Activated CD8-positive, alpha-beta memory T cell treated with anti-CD3 and anti-CD28 coated beads, Interleukin-2, amount 10 ng/mL, durations not matched to agents 7 days and 5 days (primary cell): ENCODE data around the gene TTC1. TPM values are rescaled to one million over a fixed set of nuclear protein-coding genes. Genes with fewer than 3 reads are reported as not detected.
"Not testable (repeated sequence)": the region's sequence is repeated elsewhere in the genome, so short reads cannot be mapped to it uniquely, and the experiment has no call there.

Experiments
- ATAC-seq: fragments of 150-1000 bp; cut with Tn5 transposase; one replicate; pipeline ENCODE4 v1.10.0; 2021; ENCODE audit warnings: moderate library complexity
- CTCF ChIA-PET: fragments of 350-600 bp; sonication (Branson Sonifier 250); formaldehyde crosslinking; loops from one replicate; lab custom pipeline; 2021; ENCODE audit warnings: antibody characterized with exemption; lab: Charles Lee
- DNase-seq: peaks from one replicate; pipeline ENCODE4 v3.0.0-alpha.2; 2020
- H3K27ac Mint-ChIP-seq: one replicate; pipeline ENCODE4 v1.8.0; 2021; ENCODE audit warnings: mild to moderate bottlenecking, mixed read lengths
- H3K27me3 Mint-ChIP-seq: one replicate; pipeline ENCODE4 v1.8.0; 2021; ENCODE audit warnings: mixed read lengths
- H3K36me3 Mint-ChIP-seq: one replicate; pipeline ENCODE4 v1.8.0; 2021; ENCODE audit warnings: mild to moderate bottlenecking, mixed read lengths
- H3K4me1 Mint-ChIP-seq: one replicate; pipeline ENCODE4 v1.8.0; 2021; ENCODE audit warnings: mixed read lengths
- H3K4me3 Mint-ChIP-seq: one replicate; pipeline ENCODE4 v1.8.0; 2021; ENCODE audit warnings: mild to moderate bottlenecking, moderate library complexity, mixed read lengths
- H3K9me3 Mint-ChIP-seq: one replicate; pipeline ENCODE4 v1.8.0; 2022; ENCODE audit warnings: low read depth, mixed read lengths
- total RNA-seq, 2 experiments: library from RNA; stranded (reverse); gene quantifications; one replicate each; pipeline ENCODE4 v1.2.3, GENCODE V29; 2021

TTC1 gene
- total RNA-seq, 2 experiments from 2014 or later, result 39.3 to 54.5 TPM

DNA sequence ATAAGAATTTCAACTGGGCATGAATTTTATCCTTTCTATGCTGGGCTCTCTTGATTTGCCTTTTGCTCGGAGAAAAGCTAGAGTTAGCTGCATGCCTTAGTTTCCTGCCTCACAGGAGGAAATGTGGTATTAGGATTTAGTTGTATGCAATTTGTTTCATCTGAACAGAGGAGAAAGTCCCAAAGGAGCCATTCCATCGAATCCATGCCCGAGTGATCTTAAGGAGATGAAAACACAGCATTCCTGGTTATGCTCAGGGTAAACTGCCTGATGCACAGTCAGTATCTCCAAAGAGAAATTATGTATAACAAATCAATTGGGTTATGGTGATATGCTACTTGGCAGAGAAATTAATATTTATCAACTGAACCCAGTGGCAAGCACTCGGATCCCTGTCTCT is 51.1 kb downstream of the TTC1 start:
- Mint-ChIP-seq H3K36me3 (peaks cover 20% of the 10 kb centered on the region), H3K4me1 (no peaks in the 10 kb centered on the region), H3K27me3 (no peaks in the 10 kb centered on the region), H3K4me3 (no peak overlapping the region), H3K9me3 (no peaks in the 10 kb centered on the region), H3K27ac (no peak overlapping the region)
- CTCF ChIA-PET, result no interaction called here
- ATAC-seq, result no peak
- DNase-seq, result no peak

DNA sequence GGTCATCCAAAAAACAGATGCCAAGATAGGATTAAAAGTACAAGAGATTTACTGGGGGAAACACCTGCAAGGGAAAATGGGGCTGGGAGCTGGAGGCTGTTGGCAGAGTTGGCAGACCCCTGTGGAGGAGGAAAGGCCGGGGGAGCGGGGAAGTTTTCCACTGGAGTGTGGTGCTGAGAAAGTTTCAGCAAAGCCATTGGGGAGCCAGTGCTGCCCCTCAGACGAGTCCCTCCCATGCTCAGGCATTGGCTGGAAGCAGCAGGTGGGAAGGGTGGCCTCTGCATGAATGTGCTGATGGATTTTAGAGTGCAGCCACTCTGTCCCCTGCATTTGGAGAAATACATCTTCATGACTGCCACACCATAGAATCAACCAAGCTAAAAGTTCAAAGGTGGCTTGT is 52.8 kb downstream of the TTC1 start:
- ATAC-seq (no peak), DNase-seq (no peak)
- CTCF ChIA-PET, result no interaction called here
- H3K9me3 Mint-ChIP-seq, result no peaks in the 10 kb centered on the region
- H3K4me1 Mint-ChIP-seq, result no peaks in the 10 kb centered on the region
- H3K4me3 Mint-ChIP-seq, result no peak overlapping the region
- H3K27ac Mint-ChIP-seq, result no peak overlapping the region
- peaks cover 18% of the 10 kb centered on the region for H3K36me3 Mint-ChIP-seq
- no peaks in the 10 kb centered on the region for H3K27me3 Mint-ChIP-seq

- H3K27ac Mint-ChIP-seq, result no peak overlapping the region
- DNase-seq (no peak), ATAC-seq (no peak)
- H3K27me3 Mint-ChIP-seq, result no peaks in the 10 kb centered on the region
- no peaks in the 10 kb centered on the region for H3K9me3 Mint-ChIP-seq
- CTCF ChIA-PET, result no interaction called here
- no peak overlapping the region for H3K4me3 Mint-ChIP-seq
- no peaks in the 10 kb centered on the region for H3K4me1 Mint-ChIP-seq
- H3K36me3 Mint-ChIP-seq, result peaks cover 6% of the 10 kb centered on the region
Observed at GRCh38 chr5:160064417-160064810, 55.5 kb downstream of the TTC1 start.

DNA sequence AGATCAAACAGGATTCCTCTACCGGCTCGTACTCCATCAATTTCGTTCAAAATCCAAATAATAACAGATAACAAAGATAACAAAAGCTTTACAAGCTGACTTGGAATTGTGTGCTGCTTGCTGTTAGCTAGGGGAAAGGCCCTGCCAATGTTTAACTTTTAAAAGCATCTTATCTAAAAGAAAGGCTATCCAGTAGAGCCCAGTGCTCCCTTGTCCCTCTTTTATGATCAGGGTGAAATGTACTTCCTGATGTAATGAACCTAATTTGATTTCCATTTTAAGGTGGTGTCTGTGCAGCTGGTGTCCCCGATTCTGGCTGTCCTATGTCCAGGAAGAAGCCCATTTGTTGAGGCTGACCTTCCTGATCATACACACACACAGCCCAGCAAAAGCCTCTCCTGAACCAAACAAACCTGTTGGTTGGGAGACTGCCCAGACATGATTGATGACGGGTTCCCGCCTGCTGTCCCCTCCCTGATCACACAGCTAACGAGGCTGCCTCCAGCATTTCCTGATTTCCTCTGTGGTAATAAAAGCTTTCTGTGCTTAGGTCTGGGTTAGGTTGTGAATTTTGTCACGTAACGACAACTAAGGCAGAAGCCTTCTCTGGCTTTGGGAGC is 56.2 kb downstream of the TTC1 start:
- no peak overlapping the region for H3K27ac Mint-ChIP-seq

GRCh38 chr5:160069120-160069519 is 60.2 kb downstream of the TTC1 start:
- not testable (repeated sequence) for DNase-seq, ATAC-seq, H3K4me3 Mint-ChIP-seq, H3K27ac Mint-ChIP-seq, H3K9me3 Mint-ChIP-seq, H3K4me1 Mint-ChIP-seq, H3K27me3 Mint-ChIP-seq, H3K36me3 Mint-ChIP-seq
- CTCF ChIA-PET, result interaction anchor here (0.9 to 1.3 kb wide), 3 partner anchors 12 to 47 kb away, joined by 4 read pairs; no protein-coding TSS in a partner anchor

More for the DNA sequence above, 56.2 kb downstream of the TTC1 start:
- H3K27me3 Mint-ChIP-seq, result no peaks in the 10 kb centered on the region
- no peaks in the 10 kb centered on the region for H3K4me1 Mint-ChIP-seq
- ATAC-seq (no peak), DNase-seq (no peak)
- CTCF ChIA-PET, result no interaction called here
- H3K4me3 Mint-ChIP-seq, result no peak overlapping the region
- peaks cover 6% of the 10 kb centered on the region for H3K36me3 Mint-ChIP-seq
- H3K9me3 Mint-ChIP-seq, result no peaks in the 10 kb centered on the region

DNA sequence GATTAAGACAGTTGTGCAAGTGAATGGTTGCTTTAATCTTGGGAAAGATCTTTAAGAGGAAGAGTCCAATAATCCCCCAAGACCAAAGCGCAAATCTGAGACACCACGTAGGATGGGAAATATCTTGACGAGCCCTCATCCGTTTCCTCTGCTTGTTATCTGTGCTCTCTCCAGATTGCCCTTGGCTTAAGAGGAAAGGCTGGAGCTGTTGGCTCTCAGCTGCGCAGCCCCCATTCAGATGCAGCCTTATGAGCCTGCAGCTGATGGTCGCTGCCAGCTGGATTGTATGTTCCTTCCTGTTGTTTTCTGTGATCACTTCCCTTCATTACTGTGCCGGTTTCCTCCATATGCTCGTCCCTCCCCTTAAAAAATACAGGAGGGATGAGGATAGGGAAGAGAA is 62.6 kb downstream of the TTC1 start:
- no peaks in the 10 kb centered on the region for H3K4me1 Mint-ChIP-seq
- DNase-seq (no peak), ATAC-seq (no peak)
- no peak overlapping the region for H3K27ac Mint-ChIP-seq
- no peaks in the 10 kb centered on the region for H3K36me3 Mint-ChIP-seq
- no peaks in the 10 kb centered on the region for H3K9me3 Mint-ChIP-seq
- CTCF ChIA-PET, result interaction anchor here (1.5 to 1.6 kb wide), 2 partner anchors 48 to 50 kb away, joined by 3 read pairs; no protein-coding TSS in a partner anchor
- no peak overlapping the region for H3K4me3 Mint-ChIP-seq
- no peaks in the 10 kb centered on the region for H3K27me3 Mint-ChIP-seq

- Mint-ChIP-seq H3K27me3 (no peaks in the 10 kb centered on the region), H3K4me1 (no peaks in the 10 kb centered on the region), H3K9me3 (no peaks in the 10 kb centered on the region), H3K36me3 (no peaks in the 10 kb centered on the region), H3K4me3 (no peak overlapping the region), H3K27ac (no peak overlapping the region)
- CTCF ChIA-PET, result interaction anchor here (1.5 to 1.6 kb wide), 2 partner anchors 48 to 50 kb away, joined by 3 read pairs; no protein-coding TSS in a partner anchor
- DNase-seq, result no peak
- ATAC-seq, result no peak
Observed at GRCh38 chr5:160071916-160072315, 63.0 kb downstream of the TTC1 start.

GRCh38 chr5:160075073-160075472 is 66.1 kb downstream of the TTC1 start:
- H3K4me3 Mint-ChIP-seq, result no peak overlapping the region
- H3K27me3 Mint-ChIP-seq, result no peaks in the 10 kb centered on the region
- no peaks in the 10 kb centered on the region for H3K9me3 Mint-ChIP-seq
- H3K27ac Mint-ChIP-seq, result no peak overlapping the region
- DNase-seq (no peak), ATAC-seq (no peak)
- CTCF ChIA-PET, result no interaction called here
- H3K4me1 Mint-ChIP-seq, result no peaks in the 10 kb centered on the region
- peaks cover 2% of the 10 kb centered on the region for H3K36me3 Mint-ChIP-seq

DNA sequence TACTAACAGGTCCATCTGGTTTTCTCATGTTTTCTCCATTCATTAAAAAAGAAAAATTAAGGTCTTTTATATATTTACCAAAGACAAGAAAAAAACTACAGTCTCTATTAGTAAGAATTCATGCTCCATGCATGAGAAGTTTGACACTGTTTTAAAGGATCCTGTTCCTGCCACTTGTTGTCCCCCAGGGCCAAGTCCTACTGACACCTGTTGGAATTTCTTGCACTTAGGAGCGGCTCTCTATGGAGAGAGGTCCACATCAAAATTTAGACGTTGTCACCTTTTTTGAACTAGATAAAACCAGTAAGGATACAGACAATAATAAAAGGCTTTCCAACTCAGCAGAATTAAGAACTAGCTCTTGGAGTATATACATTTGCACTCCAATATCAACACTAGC is 68.1 kb downstream of the TTC1 start:
- DNase-seq, result no peak
- H3K4me1 Mint-ChIP-seq, result no peaks in the 10 kb centered on the region
- no peak for ATAC-seq
- H3K27me3 Mint-ChIP-seq, result no peaks in the 10 kb centered on the region
- no peak overlapping the region for H3K27ac Mint-ChIP-seq
- H3K36me3 Mint-ChIP-seq, result peaks cover 2% of the 10 kb centered on the region
- no peak overlapping the region for H3K4me3 Mint-ChIP-seq
- CTCF ChIA-PET, result no interaction called here
- H3K9me3 Mint-ChIP-seq, result no peaks in the 10 kb centered on the region

DNA sequence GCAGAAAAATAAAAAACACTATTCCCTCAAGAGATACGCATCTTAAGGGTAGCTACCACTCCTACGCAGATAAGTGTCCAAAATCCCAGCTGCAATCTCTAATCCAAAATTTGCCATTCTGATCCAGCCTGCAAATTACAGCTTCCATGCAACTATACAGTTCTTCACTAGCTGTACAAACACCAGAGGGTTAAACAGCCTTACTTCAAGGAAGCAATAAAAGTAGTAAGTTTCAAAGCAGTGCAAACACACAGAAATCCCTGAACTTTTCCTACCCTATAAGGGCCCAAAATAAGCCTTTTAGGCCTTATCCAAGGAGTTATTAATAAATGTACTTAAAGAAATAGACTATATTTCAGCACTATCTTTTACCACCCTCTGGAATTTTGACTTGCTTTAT is 70.8 kb downstream of the TTC1 start:
- no peak overlapping the region for H3K4me3 Mint-ChIP-seq
- no peaks in the 10 kb centered on the region for H3K4me1 Mint-ChIP-seq
- no peak overlapping the region for H3K27ac Mint-ChIP-seq
- no peak for DNase-seq
- ATAC-seq, result no peak
- peaks cover 2% of the 10 kb centered on the region for H3K36me3 Mint-ChIP-seq
- CTCF ChIA-PET, result interaction anchor here (0.7 kb wide), 1 partner anchor 32 kb away, joined by 3 read pairs; no protein-coding TSS in a partner anchor
- H3K9me3 Mint-ChIP-seq, result no peaks in the 10 kb centered on the region
- H3K27me3 Mint-ChIP-seq, result no peaks in the 10 kb centered on the region

DNA sequence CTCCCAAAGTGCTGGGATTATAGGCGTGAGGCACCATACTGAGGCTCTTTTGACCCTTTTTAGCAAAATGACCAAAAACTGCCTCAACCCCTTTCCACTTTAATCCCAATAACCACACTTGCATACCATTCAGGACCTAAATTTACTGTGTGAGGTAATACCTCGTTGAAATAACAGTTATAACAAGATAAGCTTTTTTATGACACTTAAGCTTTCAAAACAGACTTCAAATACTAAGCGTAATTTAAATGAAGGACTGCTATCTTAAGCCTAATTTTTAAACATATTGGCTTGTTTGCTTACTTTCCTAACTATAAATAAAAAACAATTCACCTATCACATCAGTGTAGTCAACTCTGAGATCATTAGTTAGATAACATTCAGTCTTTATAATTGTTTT is 72.6 kb downstream of the TTC1 start:
- H3K4me1 Mint-ChIP-seq, result no peaks in the 10 kb centered on the region
- no peaks in the 10 kb centered on the region for H3K27me3 Mint-ChIP-seq
- peaks cover 2% of the 10 kb centered on the region for H3K36me3 Mint-ChIP-seq
- no peak for DNase-seq
- no peaks in the 10 kb centered on the region for H3K9me3 Mint-ChIP-seq
- no peak overlapping the region for H3K27ac Mint-ChIP-seq
- CTCF ChIA-PET, result interaction anchor here (0.6 to 1.5 kb wide), 6 partner anchors 11 to 310 kb away, joined by 3 to 5 read pairs (median 3); no protein-coding TSS in a partner anchor
- ATAC-seq, result no peak
- no peak overlapping the region for H3K4me3 Mint-ChIP-seq

GRCh38 chr5:160082614-160083500 is 73.9 kb downstream of the TTC1 start:
- DNase-seq (no peak), ATAC-seq (no peak)
- H3K4me1 Mint-ChIP-seq, result no peaks in the 10 kb centered on the region
- H3K27ac Mint-ChIP-seq, result no peak overlapping the region
- H3K36me3 Mint-ChIP-seq, result no peaks in the 10 kb centered on the region
- no peaks in the 10 kb centered on the region for H3K27me3 Mint-ChIP-seq
- no peak overlapping the region for H3K4me3 Mint-ChIP-seq
- H3K9me3 Mint-ChIP-seq, result no peaks in the 10 kb centered on the region
- CTCF ChIA-PET, result no interaction called here

DNA sequence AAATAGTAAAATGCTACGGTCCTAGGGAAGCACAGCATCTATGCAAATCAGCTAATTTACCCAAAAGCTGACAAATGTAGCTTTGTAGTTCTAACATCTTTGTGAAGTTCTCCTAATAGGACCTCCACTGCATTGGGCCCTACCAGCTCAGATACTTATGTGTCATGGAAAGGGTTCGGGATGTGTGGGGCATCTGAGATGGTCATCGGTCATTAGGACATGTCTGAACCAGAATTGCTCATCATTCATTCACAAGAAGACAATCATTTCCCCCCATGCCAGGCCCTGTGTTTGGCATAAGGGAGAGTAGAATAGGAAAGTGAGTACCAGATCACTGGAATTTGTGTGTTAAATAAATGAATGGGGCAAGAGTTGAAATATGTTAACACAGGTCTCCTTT is 74.6 kb downstream of the TTC1 start:
- CTCF ChIA-PET, result interaction anchor here (1.1 kb wide), 1 partner anchor 24 kb away, joined by 4 read pairs; no protein-coding TSS in a partner anchor
- H3K27me3 Mint-ChIP-seq, result no peaks in the 10 kb centered on the region
- no peak overlapping the region for H3K4me3 Mint-ChIP-seq
- H3K36me3 Mint-ChIP-seq, result no peaks in the 10 kb centered on the region
- ATAC-seq (no peak), DNase-seq (no peak)
- H3K27ac Mint-ChIP-seq, result no peak overlapping the region
- H3K4me1 Mint-ChIP-seq, result no peaks in the 10 kb centered on the region
- H3K9me3 Mint-ChIP-seq, result no peaks in the 10 kb centered on the region
